Measurements from ENCODE around the gene ADAMTS18. TPM values are rescaled to one million over a fixed set of nuclear protein-coding genes. Genes with fewer than 3 reads are reported as not detected.

ADAMTS18 gene
- polyA plus RNA-seq, 1 of the 3 experiments (the other 2 are of a cell fraction): under 0.01 TPM

DNA sequence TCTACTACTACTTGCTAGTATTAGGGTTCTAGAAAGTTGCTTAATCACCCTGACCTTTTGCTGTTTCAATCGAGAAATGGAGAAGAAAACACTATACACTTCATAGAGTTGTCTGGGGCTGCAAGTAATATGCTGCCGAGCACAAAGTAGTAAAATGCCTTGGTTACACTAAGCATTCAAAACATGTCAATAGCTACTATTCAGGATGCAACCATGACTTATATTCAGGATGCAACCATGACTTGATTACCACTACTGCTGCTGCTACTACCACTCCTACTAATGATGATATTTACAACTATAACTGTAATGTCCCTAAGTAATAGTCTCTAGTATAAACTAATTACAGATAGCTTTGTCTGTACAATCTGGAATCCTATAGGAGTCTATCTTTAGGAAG, 35.3 kb downstream of the ADAMTS18 start:
- WGBS (ENCODE audit: low lambda C conversion rate): 29% methylated on average over 2 of the region's 2 CpGs

DNA sequence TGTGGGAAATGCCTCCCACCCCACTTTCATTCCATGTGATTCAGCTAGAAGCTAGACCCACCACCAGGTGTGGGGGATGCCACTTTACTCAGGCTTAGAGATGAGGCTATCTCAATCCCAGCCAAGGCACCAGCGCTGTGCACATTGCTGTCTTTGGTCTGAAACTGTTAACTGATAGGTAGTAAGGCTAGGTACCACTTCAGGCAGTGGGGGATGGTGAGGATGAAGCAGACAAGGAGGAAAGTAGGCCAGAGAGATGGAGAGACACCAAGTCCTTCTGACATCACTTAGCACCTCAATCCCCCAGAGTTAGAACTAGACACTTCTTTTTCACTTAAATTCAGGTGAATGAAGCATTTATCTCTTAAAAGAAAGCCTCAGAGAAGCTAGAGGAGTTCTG, 35.8 kb downstream of the ADAMTS18 start:
- Histone ChIP-seq H3K9me2 (no peaks in the 10 kb centered on the region), H3K27me3 (ENCODE audit: insufficient read depth) (peaks cover 4% of the 10 kb centered on the region; the same call in 1 of the 2 replicates), H3K79me2 (ENCODE audit: insufficient read depth) (no peaks in the 10 kb centered on the region), H3K9me3 (no peaks in the 10 kb centered on the region), H4K20me1 (ENCODE audit: insufficient read depth) (no peaks in the 10 kb centered on the region), H3K4me3 (ENCODE audit: low read depth in 2 of 2, low read length in 1 of 2) (no peak overlapping the region), H3K4me2 (no peak overlapping the region), H3F3A (replicated peaks; ENCODE audit: insufficient read depth) (no peaks in the 10 kb centered on the region), H2AFZ (ENCODE audit: low read depth) (no peak overlapping the region), H3K36me3 (replicated peaks in 1 of 2; ENCODE audit: control insufficient read depth in 1 of 2, insufficient read depth in 2 of 2, low read length in 1 of 2) (no peaks in the 10 kb centered on the region), H3K4me1 (ENCODE audit: control insufficient read depth in 1 of 2, insufficient read depth in 2 of 2, low read depth in 1 of 2, low read length in 1 of 2) (no peaks in the 10 kb centered on the region), H3K27ac (ENCODE audit: low read depth in 2 of 2, low read length in 1 of 2) (no peak overlapping the region), H3K9ac (no peak overlapping the region)
- no peak for DNase-seq
- CTCF ChIA-PET: no interaction called here
- TF ChIP-seq TEAD4 (IDR thresholded peaks at IDR 0.05; ENCODE audit: borderline replicate concordance, insufficient read depth): no peak
- TF ChIP-seq, protein P1, sequence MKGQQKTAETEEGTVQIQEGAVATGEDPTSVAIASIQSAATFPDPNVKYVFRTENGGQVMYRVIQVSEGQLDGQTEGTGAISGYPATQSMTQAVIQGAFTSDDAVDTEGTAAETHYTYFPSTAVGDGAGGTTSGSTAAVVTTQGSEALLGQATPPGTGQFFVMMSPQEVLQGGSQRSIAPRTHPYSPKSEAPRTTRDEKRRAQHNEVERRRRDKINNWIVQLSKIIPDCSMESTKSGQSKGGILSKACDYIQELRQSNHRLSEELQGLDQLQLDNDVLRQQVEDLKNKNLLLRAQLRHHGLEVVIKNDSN (IDR thresholded peaks at IDR 0.05; ENCODE audit: borderline replicate concordance, low read depth): no peak
- TF ChIP-seq, protein P2, sequence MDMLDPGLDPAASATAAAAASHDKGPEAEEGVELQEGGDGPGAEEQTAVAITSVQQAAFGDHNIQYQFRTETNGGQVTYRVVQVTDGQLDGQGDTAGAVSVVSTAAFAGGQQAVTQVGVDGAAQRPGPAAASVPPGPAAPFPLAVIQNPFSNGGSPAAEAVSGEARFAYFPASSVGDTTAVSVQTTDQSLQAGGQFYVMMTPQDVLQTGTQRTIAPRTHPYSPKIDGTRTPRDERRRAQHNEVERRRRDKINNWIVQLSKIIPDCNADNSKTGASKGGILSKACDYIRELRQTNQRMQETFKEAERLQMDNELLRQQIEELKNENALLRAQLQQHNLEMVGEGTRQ (IDR thresholded peaks at IDR 0.05; ENCODE audit: borderline replicate concordance, low read depth, low read length): no peak
- TF ChIP-seq EP300 (IDR thresholded peaks at IDR 0.05; ENCODE audit: borderline replicate concordance in 1 of 2, low read depth in 1 of 2, low read length in 1 of 2): no peak
- POLR2A ChIA-PET: no interaction called here
- 7% methylated on average over 1 of the region's 1 CpG for WGBS (ENCODE audit: low lambda C conversion rate)

More for the DNA sequence above, 35.3 kb downstream of the ADAMTS18 start:
- no peak overlapping the region for H3K9ac ChIP-seq
- no peak overlapping the region for H2AFZ ChIP-seq (ENCODE audit: low read depth)
- no peak overlapping the region for H3K27ac ChIP-seq (ENCODE audit: low read depth in 2 of 2, low read length in 1 of 2)
- H3K27me3 ChIP-seq (ENCODE audit: insufficient read depth): peaks cover 4% of the 10 kb centered on the region; the same call in 1 of the 2 replicates
- no peaks in the 10 kb centered on the region for H3F3A ChIP-seq (replicated peaks; ENCODE audit: insufficient read depth)
- H3K9me3 ChIP-seq: no peaks in the 10 kb centered on the region
- H3K4me3 ChIP-seq (ENCODE audit: low read depth in 2 of 2, low read length in 1 of 2): no peak overlapping the region
- no peak overlapping the region for H3K4me2 ChIP-seq
- TF ChIP-seq GABPA (IDR thresholded peaks at IDR 0.05; ENCODE audit: low read depth): no peak
- TF ChIP-seq, protein P1 (IDR thresholded peaks at IDR 0.05; ENCODE audit: borderline replicate concordance, low read depth): no peak
- TF ChIP-seq SIN3A (IDR thresholded peaks at IDR 0.05; ENCODE audit: borderline replicate concordance, low read depth, low read length): no peak
- H3K36me3 ChIP-seq (replicated peaks in 1 of 2; ENCODE audit: control insufficient read depth in 1 of 2, insufficient read depth in 2 of 2, low read length in 1 of 2): no peaks in the 10 kb centered on the region
- POLR2A ChIA-PET: no interaction called here
- DNase-seq: no peak
- no peaks in the 10 kb centered on the region for H3K79me2 ChIP-seq (ENCODE audit: insufficient read depth)
- no peaks in the 10 kb centered on the region for H3K9me2 ChIP-seq
- H4K20me1 ChIP-seq (ENCODE audit: insufficient read depth): no peaks in the 10 kb centered on the region
- H3K4me1 ChIP-seq (ENCODE audit: control insufficient read depth in 1 of 2, insufficient read depth in 2 of 2, low read depth in 1 of 2, low read length in 1 of 2): no peaks in the 10 kb centered on the region
- CTCF ChIA-PET: no interaction called here

DNA sequence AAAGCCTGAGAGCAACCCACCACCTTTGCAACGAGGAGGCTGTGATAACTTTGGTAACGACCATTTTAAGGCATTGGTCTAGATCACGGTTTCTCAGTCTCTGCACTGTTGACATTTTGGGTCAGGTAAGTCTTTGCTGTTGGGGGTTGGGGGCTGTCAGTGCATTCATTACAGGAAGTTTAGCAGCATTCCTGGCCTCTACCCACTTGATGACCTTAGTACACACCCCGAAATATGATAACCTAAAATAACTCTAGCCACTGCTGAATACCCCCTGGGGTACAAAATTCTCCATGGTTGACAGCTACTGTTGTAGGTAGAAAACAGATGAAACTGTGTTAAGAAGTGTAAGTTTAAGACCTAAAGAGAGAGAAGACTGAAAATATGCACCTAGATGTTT, 36.3 kb downstream of the ADAMTS18 start:
- TF ChIP-seq TCF12 (IDR thresholded peaks at IDR 0.05) (no peak), SIN3A (IDR thresholded peaks at IDR 0.05; ENCODE audit: borderline replicate concordance, low read depth, low read length) (no peak), GABPA (IDR thresholded peaks at IDR 0.05; ENCODE audit: low read depth) (no peak), POLR2AphosphoS5 (IDR thresholded peaks at IDR 0.05; ENCODE audit: low read depth, low read length) (no peak)
- TF ChIP-seq, protein P1 (IDR thresholded peaks at IDR 0.05; ENCODE audit: borderline replicate concordance, low read depth): no peak
- TF ChIP-seq, protein P3, sequence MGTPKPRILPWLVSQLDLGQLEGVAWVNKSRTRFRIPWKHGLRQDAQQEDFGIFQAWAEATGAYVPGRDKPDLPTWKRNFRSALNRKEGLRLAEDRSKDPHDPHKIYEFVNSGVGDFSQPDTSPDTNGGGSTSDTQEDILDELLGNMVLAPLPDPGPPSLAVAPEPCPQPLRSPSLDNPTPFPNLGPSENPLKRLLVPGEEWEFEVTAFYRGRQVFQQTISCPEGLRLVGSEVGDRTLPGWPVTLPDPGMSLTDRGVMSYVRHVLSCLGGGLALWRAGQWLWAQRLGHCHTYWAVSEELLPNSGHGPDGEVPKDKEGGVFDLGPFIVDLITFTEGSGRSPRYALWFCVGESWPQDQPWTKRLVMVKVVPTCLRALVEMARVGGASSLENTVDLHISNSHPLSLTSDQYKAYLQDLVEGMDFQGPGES (IDR thresholded peaks at IDR 0.05; ENCODE audit: low read depth, low read length): no peak
- Histone ChIP-seq H4K20me1 (ENCODE audit: insufficient read depth) (no peaks in the 10 kb centered on the region), H3K9ac (no peak overlapping the region), H3K9me3 (no peaks in the 10 kb centered on the region), H3F3A (replicated peaks; ENCODE audit: insufficient read depth) (no peaks in the 10 kb centered on the region), H3K9me2 (no peaks in the 10 kb centered on the region), H3K4me3 (ENCODE audit: low read depth in 2 of 2, low read length in 1 of 2) (no peak overlapping the region), H3K27ac (ENCODE audit: low read depth in 2 of 2, low read length in 1 of 2) (no peak overlapping the region), H3K36me3 (replicated peaks in 1 of 2; ENCODE audit: control insufficient read depth in 1 of 2, insufficient read depth in 2 of 2, low read length in 1 of 2) (no peaks in the 10 kb centered on the region), H3K4me2 (no peak overlapping the region), H3K27me3 (ENCODE audit: insufficient read depth) (peaks cover 4% of the 10 kb centered on the region; the same call in 1 of the 2 replicates), H3K4me1 (ENCODE audit: control insufficient read depth in 1 of 2, insufficient read depth in 2 of 2, low read depth in 1 of 2, low read length in 1 of 2) (no peaks in the 10 kb centered on the region), H3K79me2 (ENCODE audit: insufficient read depth) (no peaks in the 10 kb centered on the region), H2AFZ (ENCODE audit: low read depth) (no peak overlapping the region)
- WGBS (ENCODE audit: low lambda C conversion rate): 23% methylated on average over 4 of the region's 4 CpGs
- ChIA-PET CTCF (no interaction called here), POLR2A (no interaction called here)
- DNase-seq: no peak
